ELF-1 (cell line): Measurements from ENCODE around the gene OR1S2.
"Not testable (repeated sequence)": the region's sequence is repeated elsewhere in the genome, so short reads cannot be mapped to it uniquely, and the experiment has no call there.

Source experiments
- DNase-seq: peaks from one replicate; pipeline ENCODE4 v3.0.0-alpha.2; 2016; ENCODE audit warnings: low read depth, low spot score

The OR1S2 gene

DNA sequence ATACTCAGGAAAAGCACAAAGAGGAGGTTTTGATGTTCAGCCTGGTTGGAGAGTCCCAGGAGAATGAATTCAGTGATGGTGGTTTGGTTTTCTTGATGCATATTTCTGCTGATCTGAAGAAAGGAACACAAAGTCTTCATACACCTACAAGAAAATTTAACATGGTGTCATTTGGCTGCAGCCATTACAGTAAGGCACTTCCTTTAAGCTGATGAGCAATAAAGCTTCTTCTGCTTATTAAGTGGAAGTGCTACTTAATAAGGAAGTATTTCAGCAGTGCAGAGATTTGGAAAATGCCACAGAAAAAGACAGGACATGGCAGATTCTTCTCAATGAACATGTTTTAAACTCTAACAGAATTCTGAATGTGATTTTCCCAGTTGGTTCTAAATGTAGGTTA, at the start of gene OR1S2:
TSS of gene OR1S2 (minus strand) at position 101 of the 400 bp plus-strand sequence. CDS start at position 101, 0 bp downstream.
- DNase-seq, result no peak

DNA sequence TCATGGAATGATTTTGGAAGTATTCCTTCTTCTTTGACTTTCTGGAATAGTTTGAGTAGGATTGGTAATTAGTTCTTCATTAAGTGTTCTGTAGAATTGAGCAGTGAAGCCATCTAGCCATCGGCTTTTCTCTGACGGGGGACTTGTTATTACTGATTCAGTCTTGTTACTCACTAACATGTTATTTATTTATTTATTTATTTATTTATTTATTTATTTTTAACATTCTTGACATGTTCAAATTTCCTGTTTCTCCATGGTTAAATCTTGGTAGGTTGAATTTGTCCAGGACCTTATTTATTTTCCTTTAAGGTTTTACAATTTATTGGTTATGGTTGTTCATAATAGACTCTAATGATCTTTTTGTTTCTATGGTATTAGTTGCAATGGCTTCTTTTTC, 40.0 kb upstream of the OR1S2 start:
- no peak for DNase-seq

DNA sequence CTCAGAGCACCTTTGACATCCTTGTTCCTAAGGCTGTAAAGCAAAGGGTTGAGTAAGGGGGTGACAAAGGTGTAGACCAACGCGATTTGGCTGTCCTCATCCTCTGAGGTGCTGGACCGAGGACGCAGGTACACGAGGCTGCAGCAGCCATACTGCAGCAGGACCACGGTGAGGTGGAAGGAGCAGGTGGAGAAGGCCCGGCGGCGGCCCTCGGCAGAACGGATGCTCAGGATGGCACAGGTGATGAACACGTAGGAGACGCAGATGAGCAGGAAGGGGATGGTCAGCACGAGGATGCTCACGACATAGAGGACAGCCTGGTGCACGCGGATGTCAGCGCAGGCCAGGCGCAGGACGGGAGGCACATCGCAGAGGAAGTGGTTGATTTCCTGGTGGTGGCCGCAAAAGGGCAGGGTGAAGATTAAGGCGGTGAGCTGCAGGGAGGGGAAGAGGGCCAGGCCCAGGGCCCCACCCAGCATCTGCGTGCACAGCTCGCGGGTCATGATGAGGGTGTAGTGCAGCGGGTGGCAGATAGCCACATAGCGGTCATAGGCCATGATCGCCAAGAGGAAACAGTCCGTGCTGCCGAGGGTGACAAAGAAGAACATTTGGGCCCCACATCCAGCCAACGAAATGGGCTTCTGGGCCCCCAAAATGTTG, 24.1 kb upstream of the OR1S2 start:
- DNase-seq, result no peak

DNA sequence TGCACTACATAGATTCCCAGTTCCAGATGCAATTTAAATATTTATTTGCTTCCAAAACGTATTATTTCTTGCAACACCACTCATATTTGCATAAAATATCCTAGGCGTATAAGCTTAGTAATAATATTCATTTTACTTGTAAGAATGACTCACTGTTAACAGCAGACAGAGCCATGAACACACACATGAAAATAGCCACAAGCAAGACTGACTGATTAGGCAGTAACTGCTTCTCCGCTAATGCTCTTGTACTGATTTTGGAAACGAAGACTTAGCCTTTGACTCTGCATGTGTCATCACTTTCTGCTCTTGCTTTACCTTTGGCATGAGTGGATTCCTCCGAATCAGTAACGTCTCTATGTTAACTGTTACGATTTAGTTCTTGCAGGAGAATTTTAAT, 18.8 kb upstream of the OR1S2 start:
- no peak for DNase-seq

DNA sequence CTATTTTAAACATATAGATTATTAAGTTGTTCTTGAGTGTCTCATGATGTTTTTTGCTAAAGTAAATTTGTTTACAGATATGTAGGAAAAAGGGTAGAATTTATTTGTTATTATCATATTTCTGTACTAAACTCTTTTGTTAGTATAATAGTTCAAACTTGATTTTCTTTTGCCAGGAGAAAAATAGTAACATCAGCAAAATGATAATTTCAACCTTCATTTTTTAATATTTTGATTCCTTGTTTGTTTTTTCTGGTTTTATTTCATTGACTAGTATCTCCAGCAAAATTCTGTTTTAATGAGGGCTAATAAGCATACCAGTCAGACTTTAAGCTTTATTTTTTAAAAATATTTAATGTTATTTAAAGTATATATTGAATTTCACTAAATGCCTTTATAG, 12.5 kb upstream of the OR1S2 start:
- no peak for DNase-seq

- DNase-seq, result not testable (repeated sequence)
These were observed 8.5 kb upstream of the OR1S2 start, which contains the start of gene OR1S1 for GRCh38 chr11:58212420-58212819. Gene OR1S1, plus strand, starts transcription at chr11:58212720.

DNA sequence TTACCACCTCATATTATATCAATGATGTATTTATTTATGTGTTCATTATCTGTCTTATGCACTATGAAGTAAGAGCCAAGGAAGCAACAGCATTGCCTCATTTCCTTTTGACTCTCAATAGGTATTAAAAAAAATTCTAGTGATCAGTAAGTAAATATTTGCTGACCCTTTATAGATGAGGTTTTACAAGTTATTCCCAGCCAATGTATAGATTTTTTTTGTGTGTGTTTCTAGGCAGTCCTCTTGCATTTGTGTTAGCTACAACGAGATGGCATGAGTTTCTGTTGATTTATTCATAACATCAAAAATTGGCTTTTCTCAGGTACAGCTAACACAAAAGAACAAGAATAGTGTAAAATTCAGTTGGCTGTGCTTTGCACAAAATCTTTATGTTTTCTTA, 4.7 kb downstream of the OR1S2 start:
- no peak for DNase-seq

GRCh38 chr11:58195939-58196338, 8.0 kb downstream of the OR1S2 start:
- no peak for DNase-seq

- no peak for DNase-seq
These were observed 10.6 kb downstream of the OR1S2 start for GRCh38 chr11:58193391-58193790.

GRCh38 chr11:58192229-58192628, 11.7 kb downstream of the OR1S2 start:
- no peak for DNase-seq

DNA sequence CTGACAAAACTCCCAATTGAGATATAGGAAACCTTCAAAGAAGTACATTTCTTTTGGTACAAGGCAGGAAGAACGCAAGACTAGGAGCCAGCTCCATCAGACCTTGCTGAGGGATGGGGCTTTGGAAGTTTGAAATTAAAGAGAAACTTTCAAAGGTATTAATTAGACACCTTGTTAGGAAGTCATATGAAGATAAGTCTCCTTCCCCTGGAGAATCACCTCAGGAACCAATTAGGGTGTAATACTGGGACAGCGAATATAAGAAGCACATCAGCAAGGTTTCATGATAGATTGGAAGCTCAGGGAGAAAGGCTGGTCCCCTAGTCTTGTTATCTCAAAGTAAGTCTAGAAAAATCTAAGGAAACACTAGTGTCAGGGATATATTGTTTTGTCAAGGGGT, 15.2 kb downstream of the OR1S2 start, which contains the start of gene OR9Q2:
TSS of gene OR9Q2 (plus strand) at position 301 of the 400 bp plus-strand sequence. CDS start 1,421 bp downstream, outside the sequence.
- DNase-seq, result no peak

DNA sequence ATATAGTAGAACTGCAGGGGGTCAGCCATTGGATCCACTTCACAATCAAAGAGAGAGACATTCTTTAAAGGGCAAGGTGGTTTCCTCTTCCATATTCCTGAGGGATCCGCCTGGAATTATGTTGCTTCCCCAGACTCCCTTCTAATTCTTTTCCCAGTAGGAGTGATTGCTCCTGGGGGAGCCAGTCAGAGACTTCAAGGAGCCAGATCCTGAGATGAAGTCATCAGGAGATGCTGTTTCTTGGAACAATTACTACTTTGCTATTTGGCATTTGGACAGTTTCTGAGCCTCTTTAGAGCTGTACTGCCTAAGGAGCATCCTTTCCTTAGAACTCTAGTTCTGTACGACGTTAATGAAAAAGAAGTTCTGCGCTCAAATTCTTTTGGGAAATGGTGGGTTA, 17.0 kb downstream of the OR1S2 start:
- DNase-seq, result no peak

DNA sequence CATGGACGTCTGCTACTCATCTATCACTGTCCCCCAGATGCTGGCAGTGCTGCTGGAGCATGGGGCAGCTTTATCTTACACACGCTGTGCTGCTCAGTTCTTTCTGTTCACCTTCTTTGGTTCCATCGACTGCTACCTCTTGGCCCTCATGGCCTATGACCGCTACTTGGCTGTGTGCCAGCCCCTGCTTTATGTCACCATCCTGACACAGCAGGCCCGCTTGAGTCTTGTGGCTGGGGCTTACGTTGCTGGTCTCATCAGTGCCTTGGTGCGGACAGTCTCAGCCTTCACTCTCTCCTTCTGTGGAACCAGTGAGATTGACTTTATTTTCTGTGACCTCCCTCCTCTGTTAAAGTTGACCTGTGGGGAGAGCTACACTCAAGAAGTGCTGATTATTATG, 24.3 kb downstream of the OR1S2 start:
- no peak for DNase-seq

- DNase-seq, result no peak
These were observed 25.5 kb downstream of the OR1S2 start for GRCh38 chr11:58178444-58178843.

- no peak for DNase-seq
These were observed 26.4 kb downstream of the OR1S2 start for GRCh38 chr11:58177409-58178054.

DNA sequence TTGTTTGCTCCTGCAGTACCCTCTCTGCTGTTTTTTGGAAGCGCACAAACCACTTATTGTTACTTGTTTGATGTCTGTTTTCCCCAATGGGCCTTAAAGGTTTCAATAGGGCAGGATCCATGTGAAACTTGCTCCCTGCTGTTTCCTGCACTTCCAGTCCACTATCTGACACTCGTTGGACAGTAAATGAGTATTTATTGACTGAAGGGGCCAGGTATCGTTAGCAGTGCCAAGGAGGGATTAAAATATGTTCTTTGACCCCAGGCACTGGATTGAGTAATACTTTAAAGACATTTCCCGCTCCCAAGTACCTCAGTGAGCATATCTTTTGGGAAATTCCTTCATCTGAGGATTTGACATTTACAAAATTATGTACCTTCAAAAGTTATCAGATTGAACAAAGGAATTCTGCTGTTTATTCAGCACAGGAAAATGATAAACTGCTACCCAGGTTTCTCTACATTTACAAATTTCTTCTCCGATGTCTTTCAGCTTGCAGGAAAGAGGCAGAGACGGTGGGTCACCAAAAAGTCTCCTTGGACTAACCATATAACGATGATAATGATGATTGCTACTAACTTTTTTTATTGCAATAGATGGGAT, 38.3 kb downstream of the OR1S2 start:
- DNase-seq, result no peak

- DNase-seq, result no peak
These were observed 39.0 kb downstream of the OR1S2 start for GRCh38 chr11:58164990-58165389.

DNA sequence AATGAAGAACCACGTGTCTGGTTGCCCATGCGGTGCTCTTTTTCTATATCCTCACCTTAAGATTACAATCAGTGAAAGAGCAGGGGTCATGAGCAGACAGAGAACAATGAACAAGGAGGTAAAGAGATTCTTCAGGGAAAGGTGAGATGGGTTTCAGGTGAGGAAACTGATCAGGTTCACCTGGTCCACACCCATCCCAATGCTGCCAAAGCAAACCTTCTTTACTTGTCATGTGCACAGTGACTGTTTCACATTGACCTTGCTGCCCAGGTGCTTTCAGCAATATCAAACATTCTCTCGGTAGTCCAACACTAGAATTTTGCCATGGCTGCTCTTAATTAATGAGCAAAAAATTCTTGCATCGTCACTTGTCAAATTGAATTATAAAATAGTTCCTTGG, 39.6 kb downstream of the OR1S2 start:
- no peak for DNase-seq
